Natural killer cell (primary cell): ENCODE measurements around the gene FABP6. TPM values are rescaled to one million over a fixed set of nuclear protein-coding genes. Genes with fewer than 3 reads are reported as not detected.

Source experiments
- ATAC-seq, 3 donors: fragments of 150-1000 bp in 2 of 3; fragments of 200-7000 bp in 1 of 3; cut with Tn5 transposase; 1 replicate in 1 of 3; 2 replicates in 2 of 3; pipeline ENCODE4 v1.10.0; 2021; ENCODE audit warnings: mild to moderate bottlenecking in 2 of 3, moderate library complexity in 2 of 3
- DNase-seq, 2 donors: peaks; one replicate each; pipeline versions ENCODE4 v3.0.0 to v3.0.0-alpha.2; 2013 to 2021; ENCODE audit warnings: mixed read lengths in 1 of 2
- H3K27ac ChIP-seq: one replicate; pipeline ENCODE4 v1.5.1; 2013; ENCODE audit warnings: mild to moderate bottlenecking, low read length
- H3K27me3 ChIP-seq: one replicate; pipeline ENCODE4 v1.6.1; 2013; ENCODE audit warnings: low read length; ENCODE audit not compliant: control insufficient read depth, insufficient read depth
- H3K36me3 ChIP-seq: one replicate; pipeline ENCODE4 v1.6.1; 2013; ENCODE audit warnings: low read length; ENCODE audit not compliant: control insufficient read depth, insufficient read depth
- H3K4me1 ChIP-seq: one replicate; pipeline ENCODE4 v1.6.1; 2013; ENCODE audit warnings: low read length; ENCODE audit not compliant: control insufficient read depth, insufficient read depth
- H3K4me3 ChIP-seq: one replicate; pipeline ENCODE4 v1.5.1; 2013; ENCODE audit warnings: low read length
- H3K9me3 ChIP-seq: one replicate; pipeline ENCODE4 v1.6.1; 2013; ENCODE audit warnings: low read length; ENCODE audit not compliant: control insufficient read depth, insufficient read depth
- H3K27ac Mint-ChIP-seq, 2 donors: one replicate each; pipeline ENCODE4 v1.8.0; 2022; ENCODE audit warnings: mild to moderate bottlenecking in 2 of 2, mixed read lengths in 2 of 2, moderate library complexity in 1 of 2
- H3K27me3 Mint-ChIP-seq, 2 donors: one replicate each; pipeline ENCODE4 v1.8.0; 2022; ENCODE audit warnings: low read depth in 2 of 2, mixed read lengths in 2 of 2
- H3K36me3 Mint-ChIP-seq: one replicate; pipeline ENCODE4 v1.8.0; 2022; ENCODE audit warnings: mixed read lengths
- H3K4me1 Mint-ChIP-seq, 2 donors: one replicate each; pipeline ENCODE4 v1.8.0; 2022; ENCODE audit warnings: mixed read lengths in 2 of 2
- H3K4me3 Mint-ChIP-seq: one replicate; pipeline ENCODE4 v1.8.0; 2022; ENCODE audit warnings: mild to moderate bottlenecking, moderate library complexity, mixed read lengths
- H3K9me3 Mint-ChIP-seq, 2 donors: one replicate each; pipeline ENCODE4 v1.8.0; 2022; ENCODE audit warnings: mixed read lengths in 2 of 2
- CTCF ChIP-seq: fragments of 200-600 bp; IDR thresholded peaks from one replicate; pipeline ENCODE4 v1.8.0; 2022; ENCODE audit warnings: antibody characterized with exemption
- WGBS: methylation state at CpG from one replicate; pipeline ENCODE4 v1.1.7; 2013; ENCODE audit warnings: missing lambda C conversion rate; ENCODE audit not compliant: insufficient coverage; 5-methylcytosine and 5-hydroxymethylcytosine counted together
- intact Hi-C: fragments of 100-400 bp; cut with micrococcal nuclease; formaldehyde crosslinking; loops from one replicate; pipeline ENCODE4 v1.14.2; 2022
- total RNA-seq, 4 donors: library from RNA; stranded (reverse); fragments of 120-200 nt in 1 of 4; gene quantifications; one replicate each; pipeline versions ENCODE4 v1.2.3 to v1.2.4, GENCODE V29; 2013 to 2022

The FABP6 gene
- total RNA-seq, 3 donors from 2014 or later (not counting 1 experiment from before 2014, with no cell fraction given) = not detected

- ATAC-seq (no peak), DNase-seq (no peak)
- Mint-ChIP-seq H3K9me3 (no peaks in the 10 kb centered on the region), H3K27me3 (no peaks in the 10 kb centered on the region), H3K27ac (no peak overlapping the region), H3K36me3 (no peaks in the 10 kb centered on the region), H3K4me3 (no peak overlapping the region), H3K4me1 (peaks cover 38 to 44% of the 10 kb centered on the region in 2 donors)
- Histone ChIP-seq H3K4me3 (no peak overlapping the region), H3K27me3 (no peaks in the 10 kb centered on the region), H3K9me3 (no peaks in the 10 kb centered on the region), H3K4me1 (peaks cover 25% of the 10 kb centered on the region), H3K27ac (no peak overlapping the region), H3K36me3 (peaks cover 6% of the 10 kb centered on the region)
- TF ChIP-seq CTCF = no peak
- WGBS = 94% methylated on average over 26 of the region's 26 CpGs
- intact Hi-C loops = no loop called here
Observed at GRCh38 chr5:160280384-160281095, 51.2 kb downstream of the FABP6 start.

DNA sequence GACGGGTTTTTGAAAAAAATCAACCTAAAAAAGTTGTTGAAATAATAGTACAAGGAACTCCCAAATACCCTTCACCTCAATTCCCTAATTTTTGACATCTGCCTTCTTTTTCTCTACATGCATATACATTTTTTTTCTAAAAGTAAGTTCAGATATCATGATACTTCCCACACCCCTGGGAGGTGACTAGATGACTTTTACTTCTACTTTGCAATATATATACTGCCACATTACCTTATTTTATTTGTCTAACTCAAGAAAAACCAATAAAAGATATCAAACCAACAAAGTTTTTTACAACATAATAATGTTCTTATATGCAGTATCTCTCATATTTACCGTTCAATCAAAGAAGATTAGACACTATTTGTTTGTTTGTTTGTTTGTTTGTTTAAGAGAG lies 52.0 kb downstream of the FABP6 start:
- Mint-ChIP-seq H3K4me1 (peaks cover 38 to 40% of the 10 kb centered on the region in 2 donors), H3K4me3 (no peak overlapping the region), H3K27me3 (no peaks in the 10 kb centered on the region), H3K27ac (no peak overlapping the region), H3K9me3 (no peaks in the 10 kb centered on the region), H3K36me3 (no peaks in the 10 kb centered on the region)
- Histone ChIP-seq H3K36me3 (peaks cover 6% of the 10 kb centered on the region), H3K27me3 (no peaks in the 10 kb centered on the region), H3K4me1 (peaks cover 21% of the 10 kb centered on the region), H3K9me3 (no peaks in the 10 kb centered on the region), H3K27ac (no peak overlapping the region), H3K4me3 (no peak overlapping the region)
- DNase-seq (no peak), ATAC-seq (no peak)
- WGBS = no CpG with 5 or more reads among the region's 2 CpGs
- intact Hi-C loops = no loop called here
- TF ChIP-seq CTCF = no peak

DNA sequence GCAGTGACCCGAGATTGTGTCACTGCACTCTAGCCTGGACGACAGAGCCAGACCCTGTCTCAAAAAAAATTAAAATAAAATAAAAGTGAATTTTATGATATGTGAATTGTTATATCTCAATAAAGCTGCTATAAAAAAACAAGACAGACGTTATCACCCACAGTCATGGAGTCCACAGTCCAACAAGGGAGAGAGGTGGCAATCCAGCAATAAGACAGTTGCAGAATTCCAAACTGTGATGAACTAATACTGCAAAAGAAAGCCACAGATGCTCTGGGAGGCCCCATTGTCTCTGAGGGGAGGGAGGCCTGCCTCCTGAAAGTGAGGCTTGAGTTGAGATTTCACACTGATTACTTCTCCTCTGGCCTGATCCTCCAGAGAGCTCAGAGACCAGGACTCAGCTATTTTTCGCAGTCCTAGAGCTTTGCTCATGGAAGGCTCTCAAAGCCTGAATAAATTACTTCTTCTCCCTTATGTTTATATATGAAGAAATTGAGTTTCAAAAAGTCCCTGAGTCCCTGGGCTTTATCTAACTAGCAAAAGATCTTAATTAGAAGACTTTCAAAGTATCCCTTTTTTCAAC lies 55.1 kb downstream of the FABP6 start:
- WGBS = 63% methylated on average over 2 of the region's 4 CpGs
- H3K27me3 Mint-ChIP-seq = no peaks in the 10 kb centered on the region
- H3K27ac Mint-ChIP-seq = no peak overlapping the region
- H3K4me3 ChIP-seq = no peak overlapping the region
- H3K4me1 ChIP-seq = peaks cover 26% of the 10 kb centered on the region
- peaks cover 4% of the 10 kb centered on the region for H3K36me3 ChIP-seq
- no peak for TF ChIP-seq CTCF
- H3K4me1 Mint-ChIP-seq = peaks cover 27 to 43% of the 10 kb centered on the region in 2 donors
- no peaks in the 10 kb centered on the region for H3K9me3 ChIP-seq
- H3K27ac ChIP-seq = no peak overlapping the region
- no peak overlapping the region for H3K4me3 Mint-ChIP-seq
- no peaks in the 10 kb centered on the region for H3K27me3 ChIP-seq
- no peaks in the 10 kb centered on the region for H3K36me3 Mint-ChIP-seq
- H3K9me3 Mint-ChIP-seq = no peaks in the 10 kb centered on the region
- intact Hi-C loops = no loop called here
- DNase-seq (no peak), ATAC-seq (no peak)
